ENCODE measurements around the gene SULT2B1. TPM values are rescaled to one million over a fixed set of nuclear protein-coding genes. Genes with fewer than 3 reads are reported as not detected.

The SULT2B1 gene
- total RNA-seq, 2 experiments from 2014 or later: not detected

- Histone ChIP-seq H3K27ac (ENCODE audit: low read depth in 1 of 2, low read length in 2 of 2) (peak overlapping the region in 1 of 2 donors; percentile 22), H3K4me1 (ENCODE audit: insufficient read depth, low read length) (peaks cover 42% of the 10 kb centered on the region), H3K27me3 (ENCODE audit: control insufficient read depth in 1 of 2, insufficient read depth in 2 of 2, low read length in 2 of 2) (no peaks in the 10 kb centered on the region), H3K9me3 (ENCODE audit: control insufficient read depth in 1 of 2, insufficient read depth in 1 of 2, low read length in 2 of 2) (no peaks in the 10 kb centered on the region), H3K4me3 (ENCODE audit: low read length) (peak overlapping the region; percentile 55), H3K36me3 (ENCODE audit: insufficient read depth, low read length) (peaks cover 11% of the 10 kb centered on the region)
- Mint-ChIP-seq H3K4me1 (ENCODE audit: low read depth) (peaks cover 15% of the 10 kb centered on the region), H3K9me3 (no peaks in the 10 kb centered on the region), H3K4me3 (peak overlapping the region; percentile 86), H3K27ac (peak overlapping the region; percentile 73), H3K27me3 (no peaks in the 10 kb centered on the region), H3K36me3 (ENCODE audit: low read depth) (peaks cover 16% of the 10 kb centered on the region)
- ATAC-seq (ENCODE audit: poor library complexity) (peak; percentile 47), DNase-seq (peak; percentile 68 to 88 (median 74))
- intact Hi-C loops (cut with DNase I, micrococcal nuclease): loop anchor here in 1 of 2 experiments (5.0 kb wide), 2 partner anchors 148 to 188 kb away; partner anchors contain the start of genes SYNGR4 and TMEM143
- ChIA-PET POLR2A (interaction anchor here (0.6 to 1.6 kb wide), 6 partner anchors 9 to 109 kb away, joined by 3 to 8 read pairs (median 4); partner anchors contain the start of genes RPL18 and SPHK2), CTCF (interaction anchor here (1.4 kb wide), 1 partner anchor 79 kb away, joined by 4 read pairs; no protein-coding TSS in a partner anchor)
- no peak for TF ChIP-seq CTCF (IDR thresholded peaks at IDR 0.05)
These were observed 41.3 kb upstream of the SULT2B1 start for GRCh38 chr19:48510421-48511268.

GRCh38 chr19:48511321-48511731 is 40.6 kb upstream of the SULT2B1 start:
- Histone ChIP-seq H3K27me3 (ENCODE audit: control insufficient read depth in 1 of 2, insufficient read depth in 2 of 2, low read length in 2 of 2) (no peaks in the 10 kb centered on the region), H3K36me3 (ENCODE audit: insufficient read depth, low read length) (peaks cover 11% of the 10 kb centered on the region), H3K4me3 (ENCODE audit: low read length) (peak overlapping the region; percentile 55), H3K4me1 (ENCODE audit: insufficient read depth, low read length) (peaks cover 42% of the 10 kb centered on the region), H3K27ac (ENCODE audit: low read depth in 1 of 2, low read length in 2 of 2) (peak overlapping the region in 1 of 2 donors; percentile 47), H3K9me3 (ENCODE audit: control insufficient read depth in 1 of 2, insufficient read depth in 1 of 2, low read length in 2 of 2) (no peaks in the 10 kb centered on the region)
- peak; percentile 9 for ATAC-seq (ENCODE audit: poor library complexity)
- peaks cover 12% of the 10 kb centered on the region for H3K36me3 Mint-ChIP-seq (ENCODE audit: low read depth)
- intact Hi-C loops (cut with DNase I, micrococcal nuclease): loop anchor here in 1 of 2 experiments (5.0 kb wide), 2 partner anchors 149 to 189 kb away; partner anchors contain the start of genes SYNGR4 and TMEM143
- no peak overlapping the region for H3K4me3 Mint-ChIP-seq
- H3K4me1 Mint-ChIP-seq (ENCODE audit: low read depth): peaks cover 15% of the 10 kb centered on the region
- H3K27ac Mint-ChIP-seq: peak overlapping the region; percentile 73
- DNase-seq: peak in 5 of 14 experiments; percentile 28 to 66 (median 30)
- H3K9me3 Mint-ChIP-seq: no peaks in the 10 kb centered on the region
- no peak for TF ChIP-seq CTCF (IDR thresholded peaks at IDR 0.05)
- POLR2A ChIA-PET: interaction anchor here (1.0 to 1.6 kb wide), 3 partner anchors 9 to 76 kb away, joined by 3 to 8 read pairs (median 4); no protein-coding TSS in a partner anchor
- H3K27me3 Mint-ChIP-seq: no peaks in the 10 kb centered on the region
- CTCF ChIA-PET: no interaction called here

GRCh38 chr19:48511800-48512503 is 40.0 kb upstream of the SULT2B1 start, which contains the start of gene LMTK3:
Gene LMTK3, minus strand, starts transcription at chr19:48511835. Its CDS starts 259 bp downstream, at chr19:48511576.
- ATAC-seq (ENCODE audit: poor library complexity) (peak; percentile 68), DNase-seq (peak; percentile 70 to 97 (median 84))
- Mint-ChIP-seq H3K4me1 (ENCODE audit: low read depth) (peaks cover 15% of the 10 kb centered on the region), H3K9me3 (no peaks in the 10 kb centered on the region), H3K27ac (peak within 1 kb of the TSS; percentile 73), H3K4me3 (peak within 1 kb of the TSS; percentile 86), H3K36me3 (ENCODE audit: low read depth) (peaks cover 11% of the 10 kb centered on the region), H3K27me3 (no peaks in the 10 kb centered on the region)
- ChIA-PET CTCF (no interaction called here), POLR2A (interaction anchor here (0.9 kb wide), 1 partner anchor 149 kb away, joined by 3 read pairs; no protein-coding TSS in a partner anchor)
- Histone ChIP-seq H3K27ac (ENCODE audit: low read depth in 1 of 2, low read length in 2 of 2) (peak within 1 kb of the TSS; percentile 22 to 47), H3K4me1 (ENCODE audit: insufficient read depth, low read length) (peaks cover 42% of the 10 kb centered on the region), H3K27me3 (ENCODE audit: control insufficient read depth in 1 of 2, insufficient read depth in 2 of 2, low read length in 2 of 2) (no peaks in the 10 kb centered on the region), H3K36me3 (ENCODE audit: insufficient read depth, low read length) (peaks cover 11% of the 10 kb centered on the region), H3K4me3 (ENCODE audit: low read length) (peak within 1 kb of the TSS; percentile 55), H3K9me3 (ENCODE audit: control insufficient read depth in 1 of 2, insufficient read depth in 1 of 2, low read length in 2 of 2) (no peaks in the 10 kb centered on the region)
- TF ChIP-seq CTCF (IDR thresholded peaks at IDR 0.05): no peak
- intact Hi-C loops (cut with DNase I, micrococcal nuclease): loop anchor here in 1 of 2 experiments (5.0 kb wide), 2 partner anchors 150 to 190 kb away; partner anchors contain the start of genes SYNGR4 and TMEM143
